ENCODE data around the gene HAVCR2.

GRCh38 chr5:157066080-157066479 is 42.8 kb downstream of the HAVCR2 start:
- TF ChIP-seq CTCF (IDR thresholded peaks at IDR 0.05; ENCODE audit: low read length) (no peak), EZH2 (IDR thresholded peaks at IDR 0.05; ENCODE audit: borderline replicate concordance, low read length) (no peak)
